Adrenal gland (tissue), 12 donors: ENCODE measurements around the gene MYPN. TPM values are rescaled to one million over a fixed set of nuclear protein-coding genes. Genes with fewer than 3 reads are reported as not detected.
"Not testable (repeated sequence)": the region's sequence is repeated elsewhere in the genome, so short reads cannot be mapped to it uniquely, and the experiment has no call there.

ENCODE experiments used
- DNase-seq, 7 donors: peaks; one replicate each; pipeline ENCODE4 v3.0.0-alpha.2; 2019 to 2020
- H3K27ac ChIP-seq, 5 donors: fragments of 200-600 bp; sonication (generic) in 4 of 5; 1 replicate in 3 of 5; 2 replicates in 2 of 5; pipeline versions ENCODE4 v1.5.1 to v1.8.0; 2016 to 2020; ENCODE audit warnings: mild to moderate bottlenecking in 1 of 5
- H3K27me3 ChIP-seq: fragments of 200-600 bp; 2 replicates; pipeline ENCODE4 v1.8.0; 2021
- H3K36me3 ChIP-seq, 2 donors: fragments of 200-600 bp; replicated peaks in 1 of 2; 1 replicate in 1 of 2; 2 replicates in 1 of 2; pipeline versions ENCODE4 v1.5.1 to v1.8.0; 2018 to 2022
- H3K4me1 ChIP-seq, 2 donors: fragments of 200-600 bp; replicated peaks in 1 of 2; 1 replicate in 1 of 2; 2 replicates in 1 of 2; pipeline versions ENCODE4 v1.5.1 to v1.8.0; 2018 to 2021
- H3K4me3 ChIP-seq, 4 donors: fragments of 200-600 bp; sonication (generic) in 3 of 4; one replicate each; pipeline ENCODE4 v1.5.1; 2016 to 2018
- H3K9me3 ChIP-seq, 3 donors: fragments of 200-600 bp; sonication (generic) in 1 of 3; replicated peaks in 1 of 3; 1 replicate in 2 of 3; 2 replicates in 1 of 3; pipeline versions ENCODE4 v1.5.1 to v1.8.0; 2016 to 2021
- CTCF ChIP-seq, 6 experiments: fragments of 450-650 bp in 4 of 6; fragments of 200-600 bp in 2 of 6; sonication (generic) in 1 of 6; IDR thresholded peaks; 1 replicate in 5 of 6; 2 replicates in 1 of 6; pipeline versions ENCODE4 v1.5.1 to v1.8.0; 2016 to 2021; ENCODE audit warnings: antibody characterized with exemption in 6 of 6, mild to moderate bottlenecking in 2 of 6, moderate library complexity in 1 of 6
- POLR2A ChIP-seq, 2 donors: fragments of 450-650 bp; IDR thresholded peaks; one replicate each; pipeline ENCODE4 v1.6.1; 2017; ENCODE audit warnings: antibody characterized with exemption in 2 of 2, mild to moderate bottlenecking in 2 of 2, moderate library complexity in 1 of 2
- WGBS, 4 donors: extraction: QIAGEN DNeasy Blood & Tissue Kit in 2 of 4; methylation state at CpG; one replicate each; pipeline versions ENCODE4 v1.1.5 to v1.1.7; 2013 to 2017; 5-methylcytosine and 5-hydroxymethylcytosine counted together
- intact Hi-C, 2 donors: fragments of 100-400 bp; cut with DNase I; formaldehyde crosslinking; loops; one replicate each; pipeline versions ENCODE4 v1.14.1 to v1.15.0; 2022 to 2023
- polyA plus RNA-seq, 3 donors: library from polyadenylated mRNA; stranded (reverse); fragments of 200-250 nt in 2 of 3; fragments of 350-450 nt in 1 of 3; fragmentation: Illumina TruSeq in 1 of 3; extraction: RNeasy Lipid Tissue Mini Kit (QIAGEN cat#74804) in 1 of 3; gene quantifications; one replicate each; pipeline ENCODE4 v1.2.3, GENCODE V29; 2013 to 2014
- total RNA-seq, 9 donors: library from RNA; depleted of rRNA in 4 of 9; stranded (reverse); fragments of >200 nt in 4 of 9; fragments of 120-200 nt in 1 of 9; fragmentation: NEBNext Ultra II Directional in 1 of 9; extraction: Animal tissue kit (Norgen Biotek cat#: 25700) in 1 of 9; gene quantifications; one replicate each; pipeline versions ENCODE4 v1.1.0 to v1.2.4, GENCODE V29; 2013 to 2023
- donor health status: healthy with polysubstance abuse.
- donor health status: Bipolar disorder and iron deficiency.
- donor health status: DM: yes; HTN: yes; CAD: no.
- donor health status: DM: no; HTN: no; CAD: no.
- donor health status: DM: no; HTN: no; CAD: no.
- donor health status: DM: yes; HTN: yes; CAD: no.

The MYPN gene
- total and polyA plus RNA-seq, 12 donors, result 0.10 to 1.9 (median 0.31) TPM; not detected in 2

DNA sequence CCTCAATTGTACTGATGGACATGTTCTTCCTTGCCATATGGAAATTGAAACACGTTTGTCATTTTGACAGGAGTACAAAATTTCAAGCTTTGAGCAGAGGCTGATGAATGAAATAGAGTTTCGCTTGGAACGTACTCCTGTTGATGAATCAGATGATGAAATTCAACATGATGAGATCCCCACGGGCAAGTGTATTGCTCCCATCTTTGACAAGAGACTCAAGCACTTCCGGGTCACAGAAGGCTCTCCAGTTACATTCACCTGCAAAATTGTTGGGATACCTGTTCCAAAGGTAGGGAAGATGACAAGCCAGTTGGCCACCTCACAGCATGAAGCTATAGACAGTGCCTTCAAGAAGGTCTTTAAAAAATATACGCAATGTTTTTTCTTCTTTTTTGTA lies 79.5 kb downstream of the MYPN start:
- TF ChIP-seq CTCF (IDR thresholded peaks at IDR 0.05), result no peak
- no peak for TF ChIP-seq POLR2A (IDR thresholded peaks at IDR 0.05)

GRCh38 chr10:68192113-68192512 lies 82.8 kb downstream of the MYPN start:
- no peak overlapping the region for H3K27ac ChIP-seq
- WGBS, 4 donors, result 67 to 78% (median 72%) methylated on average over 3 of the region's 3 CpGs
- H3K36me3 ChIP-seq, result no peaks in the 10 kb centered on the region
- DNase-seq, result no peak
- TF ChIP-seq CTCF (IDR thresholded peaks at IDR 0.05), result no peak
- no peak for TF ChIP-seq POLR2A (IDR thresholded peaks at IDR 0.05)
- intact Hi-C loops, result no loop called here
- no peaks in the 10 kb centered on the region for H3K4me1 ChIP-seq
- H3K9me3 ChIP-seq, result no peaks in the 10 kb centered on the region
- no peaks in the 10 kb centered on the region for H3K27me3 ChIP-seq
- H3K4me3 ChIP-seq, result no peak overlapping the region

More for the DNA sequence above, 79.5 kb downstream of the MYPN start:
- Histone ChIP-seq H3K36me3 (no peaks in the 10 kb centered on the region), H3K4me3 (no peak overlapping the region), H3K9me3 (no peaks in the 10 kb centered on the region), H3K4me1 (no peaks in the 10 kb centered on the region), H3K27me3 (no peaks in the 10 kb centered on the region), H3K27ac (no peak overlapping the region)
- no peak for DNase-seq
- 85 to 91% (median 87%) methylated on average over 6 of the region's 6 CpGs for WGBS, 4 donors
- intact Hi-C loops, result no loop called here

- no peak for DNase-seq
- intact Hi-C loops, result no loop called here
- Histone ChIP-seq H3K4me3 (no peak overlapping the region), H3K27ac (no peak overlapping the region), H3K4me1 (no peaks in the 10 kb centered on the region), H3K9me3 (no peaks in the 10 kb centered on the region), H3K36me3 (no peaks in the 10 kb centered on the region), H3K27me3 (no peaks in the 10 kb centered on the region)
- no peak for TF ChIP-seq POLR2A (IDR thresholded peaks at IDR 0.05)
- no peak for TF ChIP-seq CTCF (IDR thresholded peaks at IDR 0.05)
- 72 to 88% (median 80%) methylated on average over 6 of the region's 6 CpGs for WGBS, 4 donors
Measured at GRCh38 chr10:68194290-68194689, 85.0 kb downstream of the MYPN start.

DNA sequence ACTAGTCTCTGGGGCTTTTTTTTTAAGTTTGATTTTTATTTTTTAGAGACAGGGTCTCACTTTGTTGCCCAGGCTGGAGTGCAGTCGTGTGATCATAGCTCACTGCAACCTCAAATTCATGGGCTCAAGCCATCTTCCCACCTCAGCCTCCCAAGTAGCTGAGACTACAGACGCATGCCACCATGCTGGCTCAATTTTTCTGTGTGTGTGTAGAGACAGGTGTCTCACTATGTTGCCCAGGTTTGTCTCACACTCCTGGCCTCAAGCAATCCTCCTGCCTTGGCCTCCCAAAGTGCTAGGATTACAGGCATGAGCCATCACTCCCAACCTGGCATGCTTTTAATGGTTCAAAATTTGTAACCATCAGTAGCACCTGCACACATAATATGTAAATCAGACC lies 86.5 kb downstream of the MYPN start:
- H3K27me3 ChIP-seq, H3K9me3 ChIP-seq, intact Hi-C loops, H3K4me1 ChIP-seq, DNase-seq, H3K27ac ChIP-seq, H3K4me3 ChIP-seq, H3K36me3 ChIP-seq: not testable (repeated sequence)
- 79 to 93% (median 90%) methylated on average over 2 of the region's 2 CpGs for WGBS, 4 donors

DNA sequence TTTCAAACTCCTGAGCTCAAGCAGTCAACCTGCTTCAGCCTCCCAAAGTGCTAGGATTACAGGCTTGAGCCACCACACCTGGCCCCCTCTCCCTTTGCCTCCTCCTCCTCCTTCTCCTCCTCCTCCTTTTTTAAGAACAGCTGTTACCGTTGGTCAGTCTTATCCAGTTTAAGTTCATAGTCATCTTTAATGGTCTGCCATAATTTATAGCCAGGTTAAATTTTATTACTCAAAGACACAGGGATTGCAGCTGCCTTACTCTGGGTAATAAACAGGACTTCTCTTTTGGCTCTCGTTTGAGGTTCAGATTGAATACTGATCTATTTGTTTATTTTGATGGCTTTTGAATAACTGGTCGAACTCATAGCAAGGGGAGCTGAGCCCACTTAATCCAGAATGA lies 87.4 kb downstream of the MYPN start:
- no peaks in the 10 kb centered on the region for H3K27me3 ChIP-seq
- H3K27ac ChIP-seq, result no peak overlapping the region
- no peaks in the 10 kb centered on the region for H3K9me3 ChIP-seq
- intact Hi-C loops, result no loop called here
- TF ChIP-seq CTCF (IDR thresholded peaks at IDR 0.05) (no peak), POLR2A (IDR thresholded peaks at IDR 0.05) (no peak)
- no peak for DNase-seq
- no peaks in the 10 kb centered on the region for H3K4me1 ChIP-seq
- H3K4me3 ChIP-seq, result no peak overlapping the region
- H3K36me3 ChIP-seq, result no peaks in the 10 kb centered on the region
- 34 to 57% (median 56%) methylated on average over 3 of the region's 3 CpGs for WGBS, 4 donors
